CD4-positive, alpha-beta memory T cell (primary cell): ENCODE results near the gene MAPKBP1. TPM values are rescaled to one million over a fixed set of nuclear protein-coding genes. Genes with fewer than 3 reads are reported as not detected.

Experiments
- CTCF ChIA-PET: fragments of 350-600 bp; sonication (Branson Sonifier 250); formaldehyde crosslinking; loops from one replicate; lab custom pipeline; 2021; ENCODE audit warnings: inconsistent platforms; ENCODE audit not compliant: partially characterized antibody; lab: Charles Lee
- POLR2A ChIA-PET: fragments of 350-600 bp; sonication (Branson Sonifier 250); formaldehyde crosslinking; loops from one replicate; lab custom pipeline; 2021; ENCODE audit not compliant: partially characterized antibody; lab: Charles Lee
- DNase-seq, 5 donors: peaks; one replicate each; pipeline versions ENCODE4 v3.0.0 to v3.0.0-alpha.2; 2020 to 2022; ENCODE audit warnings: mixed read lengths in 1 of 5
- H3K27ac ChIP-seq: one replicate; pipeline ENCODE4 v1.7.0; 2013; ENCODE audit warnings: low read depth, low read length
- H3K27me3 ChIP-seq: 2 replicates; pipeline ENCODE4 v1.7.0; 2013; ENCODE audit warnings: mild to moderate bottlenecking, low read length, moderate library complexity; ENCODE audit not compliant: insufficient read depth
- H3K36me3 ChIP-seq: 2 replicates; pipeline ENCODE4 v1.7.0; 2013; ENCODE audit warnings: mild to moderate bottlenecking, low read length, moderate library complexity; ENCODE audit not compliant: insufficient read depth
- H3K4me1 ChIP-seq: 2 replicates; pipeline ENCODE4 v1.7.0; 2013; ENCODE audit warnings: mild to moderate bottlenecking, low read length, moderate library complexity; ENCODE audit not compliant: insufficient read depth
- H3K4me3 ChIP-seq, 2 donors: one replicate each; pipeline ENCODE4 v1.7.0; 2013; ENCODE audit warnings: low read length in 2 of 2, mild to moderate bottlenecking in 1 of 2
- H3K9me3 ChIP-seq, 2 donors: one replicate each; pipeline ENCODE4 v1.7.0; 2013; ENCODE audit warnings: low read length in 2 of 2, control low read depth in 1 of 2; ENCODE audit not compliant: control insufficient read depth in 1 of 2
- H3K27ac Mint-ChIP-seq, 7 donors: one replicate each; pipeline ENCODE4 v1.8.0; 2020 to 2021; ENCODE audit warnings: mixed read lengths in 7 of 7, mild to moderate bottlenecking in 6 of 7, inconsistent platforms in 3 of 7, moderate library complexity in 3 of 7
- H3K27me3 Mint-ChIP-seq, 2 donors: one replicate each; pipeline ENCODE4 v1.8.0; 2020 to 2021; ENCODE audit warnings: mixed read lengths in 2 of 2
- H3K36me3 Mint-ChIP-seq, 2 donors: one replicate each; pipeline ENCODE4 v1.8.0; 2020 to 2021; ENCODE audit warnings: mixed read lengths in 2 of 2, inconsistent platforms in 1 of 2, mild to moderate bottlenecking in 1 of 2
- H3K4me1 Mint-ChIP-seq, 4 donors: one replicate each; pipeline ENCODE4 v1.8.0; 2020 to 2021; ENCODE audit warnings: mixed read lengths in 4 of 4, mild to moderate bottlenecking in 1 of 4
- H3K4me3 Mint-ChIP-seq, 8 donors: one replicate each; pipeline ENCODE4 v1.8.0; 2020 to 2021; ENCODE audit warnings: mixed read lengths in 8 of 8, mild to moderate bottlenecking in 7 of 8, moderate library complexity in 6 of 8, inconsistent platforms in 3 of 8
- H3K9me3 Mint-ChIP-seq, 8 donors: one replicate each; pipeline ENCODE4 v1.8.0; 2020 to 2021; ENCODE audit warnings: mixed read lengths in 8 of 8, mild to moderate bottlenecking in 5 of 8, inconsistent platforms in 3 of 8, moderate library complexity in 1 of 8
- intact Hi-C: fragments of 100-400 bp; cut with micrococcal nuclease; formaldehyde crosslinking; loops from one replicate; pipeline ENCODE4 v1.15.1; 2023
- polyA plus RNA-seq, 2 donors: library from polyadenylated mRNA; unstranded; fragments of 300-500 nt; fragmentation: Illumina TruSeq; gene quantifications; one replicate each; pipeline ENCODE4 v1.2.3, GENCODE V29; 2021
- total RNA-seq, 2 experiments: library from RNA; stranded (reverse); gene quantifications; one replicate each; pipeline ENCODE4 v1.2.3, GENCODE V29; 2021

MAPKBP1 gene
- total and polyA plus RNA-seq, 4 experiments from 2014 or later = 0.87 to 42.6 (median 21.7) TPM

DNA sequence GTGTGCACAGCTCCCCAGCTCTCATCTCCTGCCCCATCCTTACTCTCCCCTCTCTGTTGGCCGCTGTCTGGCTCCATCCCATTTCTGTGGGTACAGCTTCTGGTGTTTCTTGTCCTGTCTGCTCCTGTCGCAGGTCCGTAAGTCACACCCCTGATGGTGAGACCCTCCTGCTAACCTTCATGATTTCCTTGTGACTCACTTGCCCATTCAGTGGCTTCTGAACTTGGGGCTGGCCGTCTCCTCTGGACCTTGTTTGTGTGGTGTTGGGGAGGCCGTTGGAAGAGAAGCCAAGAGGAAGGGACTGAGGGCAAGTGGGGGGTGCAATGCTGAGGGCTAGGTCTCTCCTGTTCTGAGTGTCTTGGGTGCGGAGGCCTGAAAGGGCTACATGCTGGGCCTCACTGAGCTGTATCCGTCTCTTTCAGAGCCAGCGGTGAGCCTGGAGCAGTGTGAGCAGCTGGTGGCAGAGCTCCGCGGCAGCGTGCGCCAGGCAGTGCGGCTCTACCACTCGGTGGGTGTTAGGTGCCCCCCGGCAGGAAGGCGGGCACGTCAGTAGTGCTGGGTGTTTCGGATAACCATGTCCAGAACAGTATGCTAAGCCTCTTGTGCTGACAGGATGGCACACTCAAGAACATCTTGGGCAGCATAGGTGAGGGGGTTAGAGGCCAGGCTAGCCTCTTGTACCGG, 49.9 kb downstream of the MAPKBP1 start:
- Mint-ChIP-seq H3K4me3 (no peak overlapping the region), H3K27me3 (no peaks in the 10 kb centered on the region), H3K27ac (peak overlapping the region in 1 of 7 donors; percentile 10), H3K36me3 (peaks cover 9 to 54% of the 10 kb centered on the region in 2 donors), H3K9me3 (no peaks in the 10 kb centered on the region), H3K4me1 (peaks cover 8 to 15% (median 12%) of the 10 kb centered on the region in 4 donors)
- ChIA-PET CTCF (interaction anchor here (1.0 to 1.3 kb wide), 4 partner anchors 12 to 81 kb away, joined by 3 to 7 read pairs (median 4); partner anchors contain the start of gene MAPKBP1), POLR2A (no interaction called here)
- no peak overlapping the region for H3K27ac ChIP-seq
- DNase-seq = no peak
- peaks cover 14% of the 10 kb centered on the region for H3K36me3 ChIP-seq
- H3K4me1 ChIP-seq = peaks cover 8% of the 10 kb centered on the region
- no peaks in the 10 kb centered on the region for H3K9me3 ChIP-seq
- no peak overlapping the region for H3K4me3 ChIP-seq
- intact Hi-C loops = no loop called here
- H3K27me3 ChIP-seq = no peaks in the 10 kb centered on the region

DNA sequence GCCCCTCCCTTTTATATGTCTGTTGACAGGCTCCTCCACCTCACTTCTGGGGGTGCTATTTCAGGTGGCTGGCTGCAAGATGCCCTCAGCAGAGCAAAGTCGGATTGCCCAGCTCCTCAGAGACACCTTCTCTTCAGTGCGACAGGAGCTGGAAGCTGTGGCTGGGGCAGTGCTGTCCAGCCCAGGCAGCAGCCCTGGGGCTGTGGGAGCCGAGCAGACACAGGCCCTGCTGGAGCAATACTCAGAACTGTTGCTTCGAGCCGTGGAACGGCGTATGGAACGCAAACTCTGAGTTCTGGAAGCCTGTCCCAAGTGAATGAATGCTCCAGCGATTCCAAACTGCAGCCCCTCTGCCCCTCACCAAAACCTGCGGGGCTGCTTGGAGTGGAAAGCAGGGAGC, 50.9 kb downstream of the MAPKBP1 start:
- POLR2A ChIA-PET = no interaction called here
- H3K27me3 Mint-ChIP-seq = no peaks in the 10 kb centered on the region
- peaks cover 18% of the 10 kb centered on the region for H3K4me1 ChIP-seq
- H3K36me3 ChIP-seq = peaks cover 19% of the 10 kb centered on the region
- DNase-seq = no peak
- intact Hi-C loops = loop anchor here (5.0 kb wide), 1 partner anchor 268 kb away; the partner anchor contains the start of gene TYRO3
- peaks cover 13 to 24% (median 18%) of the 10 kb centered on the region in 4 donors for H3K4me1 Mint-ChIP-seq
- no peaks in the 10 kb centered on the region for H3K9me3 ChIP-seq
- H3K9me3 Mint-ChIP-seq = no peaks in the 10 kb centered on the region
- no peak overlapping the region for H3K27ac ChIP-seq
- no peak overlapping the region for H3K4me3 ChIP-seq
- peaks cover 9 to 49% of the 10 kb centered on the region in 2 donors for H3K36me3 Mint-ChIP-seq
- H3K4me3 Mint-ChIP-seq = no peak overlapping the region
- no peaks in the 10 kb centered on the region for H3K27me3 ChIP-seq
- CTCF ChIA-PET = interaction anchor here (1.1 kb wide), 1 partner anchor 25 kb away, joined by 3 read pairs; no protein-coding TSS in a partner anchor
- no peak overlapping the region for H3K27ac Mint-ChIP-seq

DNA sequence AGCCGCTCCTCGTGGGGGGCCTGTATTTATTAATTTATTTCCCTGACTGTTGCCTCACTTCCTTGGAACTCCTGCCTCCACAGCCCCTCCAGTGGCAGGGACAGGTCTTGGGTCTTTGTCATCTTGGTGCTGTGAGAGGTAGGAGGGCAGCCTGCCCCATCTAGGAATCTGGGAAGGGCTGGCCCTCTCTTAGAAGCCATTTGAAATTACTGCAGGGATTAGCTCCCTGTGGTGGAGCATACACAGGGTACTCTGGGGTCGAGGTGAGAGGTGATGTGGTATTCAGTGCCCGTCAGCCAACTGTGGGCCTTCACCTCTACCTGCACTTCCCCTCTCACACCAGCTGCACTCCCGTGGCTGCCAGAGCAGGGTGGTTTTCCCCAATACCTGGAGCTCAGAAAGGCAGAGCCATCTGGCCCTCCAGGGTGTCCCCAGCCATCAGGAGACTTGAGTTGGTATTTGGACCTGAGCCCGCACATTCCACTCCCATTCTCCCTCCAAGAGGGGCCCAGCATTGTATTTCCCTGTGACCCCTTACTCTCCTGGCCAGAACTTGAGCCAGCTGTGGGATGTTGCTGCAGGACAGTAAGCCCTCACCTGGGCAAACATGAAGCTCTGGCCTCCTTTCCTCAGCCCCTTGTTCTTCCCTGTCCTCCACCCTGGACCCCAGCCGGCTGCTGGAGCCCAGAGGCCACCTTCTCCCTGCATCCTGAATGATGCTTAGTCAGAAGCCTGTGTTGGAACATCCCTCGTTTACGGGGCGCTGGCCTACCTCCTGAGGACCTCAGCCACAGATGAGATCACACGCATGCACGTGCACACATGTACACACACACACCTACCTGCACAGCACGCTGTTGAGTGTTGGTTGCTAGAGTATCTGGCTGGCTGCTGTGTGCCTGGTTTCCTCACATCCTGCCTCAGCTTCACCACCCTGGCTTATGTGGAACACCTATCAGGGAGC, 51.6 kb downstream of the MAPKBP1 start:
- intact Hi-C loops = loop anchor here (5.0 kb wide), 1 partner anchor 269 kb away; the partner anchor contains the start of gene TYRO3

DNA sequence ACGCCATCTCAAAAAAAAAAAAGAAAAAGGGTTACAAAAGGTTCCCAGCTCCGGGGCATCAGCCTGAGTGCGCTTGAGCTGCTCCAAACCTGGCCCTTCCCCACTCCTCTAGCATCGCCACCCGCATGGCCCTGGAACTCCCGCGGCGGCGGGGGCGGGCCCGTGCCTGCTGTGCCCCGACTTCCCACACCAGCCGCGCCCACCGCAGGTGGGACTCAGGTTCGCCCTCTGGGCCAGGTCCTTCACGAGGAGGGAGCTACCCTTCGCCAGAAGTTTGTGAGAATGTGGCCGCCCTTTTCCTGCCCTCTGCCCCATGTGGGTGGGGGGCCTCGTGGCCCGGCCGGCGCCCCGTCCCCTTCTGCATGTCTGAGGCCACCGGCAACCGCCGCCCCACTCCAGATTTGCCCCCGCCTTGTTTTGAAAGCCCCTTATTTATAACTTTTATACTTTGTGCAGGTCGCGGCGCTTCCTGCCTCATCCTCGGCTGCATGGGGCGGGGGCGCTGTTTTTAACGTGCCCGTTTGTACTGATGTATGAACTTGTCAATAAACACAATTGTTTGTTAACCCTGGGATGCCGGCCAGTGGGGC, 53.1 kb downstream of the MAPKBP1 start:
- POLR2A ChIA-PET = interaction anchor here (1.0 to 4.3 kb wide), 6 partner anchors 53 to 110 kb away, joined by 3 to 25 read pairs (median 12); partner anchors contain the start of genes MAPKBP1 and SPTBN5
- Histone ChIP-seq H3K27ac (peak overlapping the region; percentile 48), H3K9me3 (no peaks in the 10 kb centered on the region), H3K36me3 (peaks cover 9% of the 10 kb centered on the region), H3K4me3 (peak overlapping the region; percentile 36 to 95), H3K27me3 (no peaks in the 10 kb centered on the region), H3K4me1 (peaks cover 40% of the 10 kb centered on the region)
- Mint-ChIP-seq H3K4me3 (peak overlapping the region; percentile 91 to 99 (median 94)), H3K4me1 (peaks cover 23 to 46% (median 35%) of the 10 kb centered on the region in 4 donors), H3K27ac (peak overlapping the region; percentile 58 to 98 (median 95)), H3K27me3 (no peaks in the 10 kb centered on the region), H3K36me3 (peaks cover 9 to 41% of the 10 kb centered on the region in 2 donors), H3K9me3 (no peaks in the 10 kb centered on the region)
- CTCF ChIA-PET = interaction anchor here (1.1 to 2.6 kb wide), 6 partner anchors 15 to 270 kb away, joined by 3 to 11 read pairs (median 4); partner anchors contain the start of gene MAPKBP1
- intact Hi-C loops = loop anchor here (5.0 kb wide), 1 partner anchor 270 kb away; the partner anchor contains the start of gene TYRO3
- DNase-seq = peak in 2 of 5 donors; percentile 25 to 63

More for the DNA sequence above, 51.6 kb downstream of the MAPKBP1 start:
- DNase-seq = no peak
- peaks cover 13 to 31% (median 22%) of the 10 kb centered on the region in 4 donors for H3K4me1 Mint-ChIP-seq
- H3K4me1 ChIP-seq = peaks cover 25% of the 10 kb centered on the region
- H3K27me3 Mint-ChIP-seq = no peaks in the 10 kb centered on the region
- no peak overlapping the region for H3K4me3 ChIP-seq
- peaks cover 17% of the 10 kb centered on the region for H3K36me3 ChIP-seq
- POLR2A ChIA-PET = interaction anchor here (1.4 to 2.6 kb wide), 2 partner anchors 52 to 71 kb away, joined by 4 to 16 read pairs; partner anchors contain the start of gene MAPKBP1
- H3K27ac Mint-ChIP-seq = peak overlapping the region in 5 of 7 donors; percentile 63 to 84 (median 74)
- no peaks in the 10 kb centered on the region for H3K27me3 ChIP-seq
- CTCF ChIA-PET = interaction anchor here (1.1 to 1.4 kb wide), 4 partner anchors 14 to 268 kb away, joined by 3 to 11 read pairs (median 3); partner anchors contain the start of gene MAPKBP1
- H3K9me3 Mint-ChIP-seq = no peaks in the 10 kb centered on the region
- H3K36me3 Mint-ChIP-seq = peaks cover 9 to 44% of the 10 kb centered on the region in 2 donors
- H3K4me3 Mint-ChIP-seq = peak overlapping the region in 7 of 8 donors; percentile 59 to 99 (median 75)
- H3K27ac ChIP-seq = no peak overlapping the region
- no peaks in the 10 kb centered on the region for H3K9me3 ChIP-seq

DNA sequence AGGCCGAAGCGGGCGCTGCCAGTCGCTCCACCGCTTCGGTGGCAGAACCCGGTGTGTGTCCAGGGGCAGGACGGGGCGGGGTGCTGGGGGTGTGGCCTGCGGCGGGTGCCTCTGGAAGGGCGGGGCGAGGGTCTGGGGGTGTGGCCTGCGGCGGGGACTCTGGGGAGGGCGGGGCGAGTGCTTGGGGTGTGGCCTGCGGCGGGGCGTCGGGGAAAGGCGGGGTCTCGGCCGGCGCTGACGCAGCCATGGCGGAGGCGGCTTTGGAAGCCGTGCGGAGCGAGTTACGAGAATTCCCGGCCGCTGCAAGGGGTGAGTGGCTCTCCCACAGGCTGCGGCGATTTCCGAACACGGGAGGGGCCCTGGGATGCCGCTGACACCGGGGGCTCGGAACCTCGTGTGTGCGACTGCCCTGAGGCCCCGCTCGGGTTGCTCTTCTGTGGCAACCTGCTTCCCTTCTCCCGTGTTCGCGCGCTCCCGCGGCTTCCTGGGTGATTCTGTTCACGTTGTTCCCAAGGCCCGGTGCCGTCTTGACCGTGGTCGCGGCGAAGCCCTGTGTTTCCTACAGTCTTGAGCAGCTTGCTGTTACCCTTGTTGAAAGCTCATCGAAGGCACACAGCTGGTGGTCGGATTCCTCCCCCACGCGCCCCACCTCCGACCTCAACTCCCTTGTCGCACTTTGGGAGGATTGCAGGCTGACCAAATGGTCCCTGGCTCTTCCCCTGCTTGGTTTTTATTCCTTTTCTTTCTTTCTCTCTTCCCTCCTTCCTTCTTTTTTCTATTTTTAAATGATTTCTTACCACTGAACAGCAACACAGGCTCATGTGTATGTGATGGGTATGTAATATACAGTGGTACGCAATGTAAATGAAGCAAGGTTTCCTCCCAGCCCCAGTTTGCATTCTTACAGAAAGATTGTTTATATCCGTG, 53.9 kb downstream of the MAPKBP1 start, which contains the start of gene JMJD7:
JMJD7 (plus strand) TSS at position 213 of the 927 bp plus-strand sequence; CDS start at position 246, 33 bp downstream.
- H3K36me3 ChIP-seq = peaks cover 4% of the 10 kb centered on the region
- intact Hi-C loops = loop anchor here (1.0 to 5.0 kb wide), 5 partner anchors 54 to 271 kb away; partner anchors contain the start of genes EHD4, MAPKBP1 and TYRO3
- H3K27ac ChIP-seq = peak within 1 kb of the TSS; percentile 74
- Mint-ChIP-seq H3K36me3 (peaks cover 6 to 45% of the 10 kb centered on the region in 2 donors), H3K4me3 (peak within 1 kb of the TSS; percentile 91 to 99 (median 94)), H3K27me3 (no peaks in the 10 kb centered on the region), H3K27ac (peak within 1 kb of the TSS; percentile 83 to 98 (median 95)), H3K4me1 (peaks cover 30 to 54% (median 43%) of the 10 kb centered on the region in 4 donors), H3K9me3 (no peaks in the 10 kb centered on the region)
- no peaks in the 10 kb centered on the region for H3K27me3 ChIP-seq
- ChIA-PET POLR2A (interaction anchor here (1.0 to 4.3 kb wide), 6 partner anchors 23 to 109 kb away, joined by 3 to 25 read pairs (median 12); partner anchors contain the start of genes MAPKBP1 and SPTBN5), CTCF (interaction anchor here (1.0 to 2.6 kb wide), 4 partner anchors 51 to 77 kb away, joined by 3 to 6 read pairs (median 4); partner anchors contain the start of gene MAPKBP1)
- H3K9me3 ChIP-seq = no peaks in the 10 kb centered on the region
- H3K4me3 ChIP-seq = peak within 1 kb of the TSS; percentile 94 to 95
- peak; percentile 88 to 92 (median 89) for DNase-seq
- H3K4me1 ChIP-seq = peaks cover 48% of the 10 kb centered on the region
